Stimulated activated effector memory CD8-positive, alpha-beta T cell treated with anti-CD3 and anti-CD28 coated beads, Interleukin-12 subunit alpha, Interleukin-12 subunit beta, amount 100 ng/mL, for 72 hours (primary cell): ENCODE measurements around the gene CCN6.

ENCODE experiments used
- ATAC-seq: fragments of 150-1000 bp; cut with Tn5 transposase; 2 replicates; pipeline ENCODE4 v1.10.0; 2021
- DNase-seq, 2 donors: peaks; one replicate each; pipeline ENCODE4 v3.0.0; 2021 to 2022; ENCODE audit warnings: low spot score in 2 of 2
- H3K27ac Mint-ChIP-seq: one replicate; pipeline ENCODE4 v1.8.0; 2022; ENCODE audit warnings: mild to moderate bottlenecking, mixed read lengths
- H3K36me3 Mint-ChIP-seq: one replicate; pipeline ENCODE4 v1.8.0; 2022; ENCODE audit warnings: mild to moderate bottlenecking, mixed read lengths
- H3K4me1 Mint-ChIP-seq: one replicate; pipeline ENCODE4 v1.8.0; 2022; ENCODE audit warnings: mixed read lengths
- H3K4me3 Mint-ChIP-seq: one replicate; pipeline ENCODE4 v1.8.0; 2022; ENCODE audit warnings: mild to moderate bottlenecking, mixed read lengths
- H3K9me3 Mint-ChIP-seq: one replicate; pipeline ENCODE4 v1.8.0; 2022; ENCODE audit warnings: mixed read lengths

Gene CCN6

DNA sequence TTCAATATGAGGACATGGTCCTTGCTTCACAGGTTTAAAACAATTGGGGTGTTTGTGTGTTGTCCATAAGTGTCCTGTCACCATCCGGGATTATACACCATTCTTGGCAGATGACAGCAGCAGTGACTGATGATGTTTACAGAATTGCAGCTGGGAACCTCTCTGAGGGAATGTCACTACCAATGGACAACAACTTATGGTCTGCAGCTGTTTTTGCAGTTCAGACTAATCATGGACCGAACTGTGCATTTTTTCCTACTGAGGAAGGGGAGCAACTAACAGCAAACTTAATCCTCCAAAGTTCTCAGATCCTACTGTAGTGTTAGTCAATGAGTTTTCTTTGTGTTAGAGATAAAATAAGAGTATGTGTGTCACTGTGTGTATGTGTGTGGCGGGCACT lies 59.5 kb downstream of the CCN6 start:
- peaks cover 9% of the 10 kb centered on the region for H3K4me1 Mint-ChIP-seq
- no peak for ATAC-seq
- DNase-seq: no peak
- H3K36me3 Mint-ChIP-seq: no peaks in the 10 kb centered on the region
- no peaks in the 10 kb centered on the region for H3K9me3 Mint-ChIP-seq
- H3K27ac Mint-ChIP-seq: no peak overlapping the region
- no peak overlapping the region for H3K4me3 Mint-ChIP-seq

DNA sequence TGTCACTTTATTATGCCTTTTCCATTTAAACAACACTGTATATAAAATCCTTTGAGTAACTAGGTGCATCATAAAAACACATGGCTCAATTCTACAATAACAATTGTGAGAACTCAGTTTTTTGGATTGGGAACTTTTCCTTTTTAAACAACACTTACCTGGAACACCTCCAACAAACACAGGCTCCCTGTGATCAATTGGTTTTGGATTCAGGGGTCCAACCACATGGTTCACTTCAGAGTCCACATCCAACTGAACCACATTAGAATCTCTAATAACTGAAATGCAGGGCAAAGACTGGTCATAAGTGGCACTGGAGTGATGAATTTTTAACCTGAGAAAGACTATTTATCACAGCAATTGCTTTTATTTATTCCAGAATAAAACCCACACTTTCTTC lies 60.0 kb downstream of the CCN6 start:
- ATAC-seq: no peak
- Mint-ChIP-seq H3K36me3 (no peaks in the 10 kb centered on the region), H3K4me1 (peaks cover 9% of the 10 kb centered on the region)

GRCh38 chr6:112114577-112115223 lies 60.8 kb downstream of the CCN6 start:
- H3K9me3 Mint-ChIP-seq: no peaks in the 10 kb centered on the region
- H3K27ac Mint-ChIP-seq: no peak overlapping the region
- H3K4me3 Mint-ChIP-seq: no peak overlapping the region
- H3K4me1 Mint-ChIP-seq: peaks cover 9% of the 10 kb centered on the region
- ATAC-seq (no peak), DNase-seq (no peak)
- H3K36me3 Mint-ChIP-seq: no peaks in the 10 kb centered on the region

More for the DNA sequence above, 60.0 kb downstream of the CCN6 start:
- no peaks in the 10 kb centered on the region for H3K9me3 Mint-ChIP-seq
- no peak for DNase-seq
- H3K4me3 Mint-ChIP-seq: no peak overlapping the region
- H3K27ac Mint-ChIP-seq: no peak overlapping the region

DNA sequence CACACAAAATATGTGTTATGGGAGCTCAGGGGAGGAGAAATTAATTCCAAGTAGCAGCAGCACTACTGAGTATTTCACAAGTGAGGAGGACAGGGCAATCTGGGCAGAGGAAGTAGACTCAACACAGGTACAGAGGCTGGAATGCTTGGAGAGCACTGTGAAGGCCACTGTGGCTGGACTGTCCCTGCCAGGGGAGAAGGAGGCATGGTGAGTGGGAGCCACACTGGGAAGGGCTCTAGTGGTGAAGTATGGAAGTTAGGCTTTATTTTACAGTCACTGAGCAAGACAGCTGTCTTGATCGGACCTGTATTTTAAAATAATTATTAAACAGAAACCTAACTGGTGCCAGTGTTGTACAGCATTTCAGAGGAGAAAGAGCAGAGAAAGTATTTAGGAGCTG lies 62.3 kb downstream of the CCN6 start:
- DNase-seq: no peak
- Mint-ChIP-seq H3K9me3 (no peaks in the 10 kb centered on the region), H3K27ac (no peak overlapping the region), H3K36me3 (no peaks in the 10 kb centered on the region), H3K4me3 (no peak overlapping the region), H3K4me1 (peaks cover 9% of the 10 kb centered on the region)
- no peak for ATAC-seq

DNA sequence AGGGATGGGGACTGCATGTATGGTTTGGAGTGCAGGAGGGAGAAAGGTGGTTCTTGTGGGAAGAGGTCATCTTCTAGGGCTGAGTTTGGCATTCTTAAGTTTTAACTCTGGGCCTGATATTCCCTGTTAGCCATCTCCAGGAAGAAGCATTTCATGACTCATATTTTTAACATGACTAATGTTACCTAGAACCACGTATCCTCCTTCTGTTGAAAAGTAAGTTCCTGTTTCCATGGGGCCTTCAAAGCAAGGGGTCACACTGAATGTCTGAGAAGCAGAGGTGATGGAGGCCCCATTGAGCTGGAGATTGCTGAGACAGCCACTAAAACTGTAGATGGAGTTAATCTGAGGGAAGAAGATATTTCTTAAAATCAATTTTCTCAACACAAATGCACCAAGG lies 63.6 kb downstream of the CCN6 start:
- Mint-ChIP-seq H3K4me1 (peaks cover 9% of the 10 kb centered on the region), H3K9me3 (no peaks in the 10 kb centered on the region), H3K36me3 (no peaks in the 10 kb centered on the region), H3K4me3 (no peak overlapping the region), H3K27ac (no peak overlapping the region)
- ATAC-seq: peak; percentile 55
- DNase-seq: no peak

DNA sequence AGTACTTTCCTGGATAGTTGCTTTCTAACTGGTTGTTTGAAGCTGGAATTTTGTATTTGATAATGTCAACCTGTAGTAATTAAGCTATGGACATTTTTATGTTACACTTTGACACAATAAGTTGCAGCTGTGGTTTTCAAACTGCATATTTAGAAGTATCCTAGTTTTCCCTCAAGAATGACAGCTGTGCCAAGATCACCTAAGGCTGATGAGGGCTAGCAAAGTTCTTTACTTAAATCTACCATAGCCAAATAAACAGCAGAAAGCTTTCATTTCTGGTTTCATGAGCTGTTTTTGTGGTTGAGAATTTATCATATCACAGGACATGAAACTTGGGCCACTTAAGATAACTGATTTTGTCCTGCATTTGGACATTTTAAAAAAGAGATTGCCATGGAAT lies 64.1 kb downstream of the CCN6 start:
- Mint-ChIP-seq H3K4me1 (peaks cover 9% of the 10 kb centered on the region), H3K36me3 (no peaks in the 10 kb centered on the region), H3K9me3 (no peaks in the 10 kb centered on the region), H3K27ac (no peak overlapping the region), H3K4me3 (no peak overlapping the region)
- ATAC-seq: no peak
- no peak for DNase-seq
